CD14-positive monocyte (primary cell): ENCODE results near the gene VAT1L. TPM values are rescaled to one million over a fixed set of nuclear protein-coding genes. Genes with fewer than 3 reads are reported as not detected.

Source experiments
- DNase-seq, 3 donors: peaks; one replicate each; pipeline ENCODE4 v3.0.0-alpha.2; 2011 to 2022
- H2AFZ ChIP-seq: 2 replicates; pipeline ENCODE4 v1.6.0; 2012; ENCODE audit warnings: mild to moderate bottlenecking, low read depth, low read length, inconsistent platforms; ENCODE audit not compliant: insufficient read depth, poor library complexity, severe bottlenecking
- H3K27ac ChIP-seq, 2 donors: 1 replicate in 1 of 2; 2 replicates in 1 of 2; pipeline ENCODE4 v1.5.1; 2012 to 2013; ENCODE audit warnings: low read length in 2 of 2, control low read depth in 1 of 2, inconsistent platforms in 1 of 2, low read depth in 1 of 2, mild to moderate bottlenecking in 1 of 2
- H3K27me3 ChIP-seq, 2 donors: one replicate each; pipeline versions ENCODE4 v1.6.0 to v1.6.1; 2011 to 2013; ENCODE audit warnings: low read length in 2 of 2; ENCODE audit not compliant: control insufficient read depth in 2 of 2, insufficient read depth in 2 of 2
- H3K36me3 ChIP-seq, 2 donors: replicated peaks in 1 of 2; 1 replicate in 1 of 2; 2 replicates in 1 of 2; pipeline versions ENCODE4 v1.5.1 to v1.6.1; 2012 to 2013; ENCODE audit warnings: low read length in 2 of 2, control low read depth in 1 of 2, inconsistent platforms in 1 of 2, mild to moderate bottlenecking in 1 of 2; ENCODE audit not compliant: insufficient read depth in 2 of 2, control insufficient read depth in 1 of 2
- H3K4me1 ChIP-seq, 2 donors: 1 replicate in 1 of 2; 2 replicates in 1 of 2; pipeline versions ENCODE4 v1.5.1 to v1.6.1; 2012 to 2013; ENCODE audit warnings: low read length in 2 of 2, control low read depth in 1 of 2, inconsistent platforms in 1 of 2, mild to moderate bottlenecking in 1 of 2, moderate library complexity in 1 of 2; ENCODE audit not compliant: insufficient read depth in 2 of 2, control insufficient read depth in 1 of 2
- H3K4me2 ChIP-seq: replicated peaks from 2 replicates; pipeline ENCODE3; 2012; ENCODE audit warnings: low read length, moderate library complexity, mild to moderate bottlenecking; ENCODE audit not compliant: poor library complexity, severe bottlenecking; ENCODE audit errors: extremely low read depth
- H3K4me3 ChIP-seq, 3 experiments: fragments of 200-600 bp in 1 of 3; sonication (generic) in 1 of 3; replicated peaks in 1 of 3; 1 replicate in 2 of 3; 2 replicates in 1 of 3; pipeline ENCODE4 v1.5.1; 2011 to 2013; ENCODE audit warnings: low read length in 3 of 3, mild to moderate bottlenecking in 3 of 3, control low read depth in 2 of 3, low read depth in 2 of 3, inconsistent platforms in 1 of 3, moderate library complexity in 1 of 3
- H3K79me2 ChIP-seq: 2 replicates; pipeline ENCODE4 v1.6.0; 2012; ENCODE audit warnings: mild to moderate bottlenecking, control low read depth, inconsistent platforms, low read length, moderate library complexity; ENCODE audit not compliant: insufficient read depth
- H3K9ac ChIP-seq: 2 replicates; pipeline ENCODE4 v1.6.0; 2017; ENCODE audit warnings: low read length, mild to moderate bottlenecking; ENCODE audit not compliant: insufficient read depth, poor library complexity, severe bottlenecking
- H3K9me3 ChIP-seq, 2 donors: replicated peaks in 1 of 2; 1 replicate in 1 of 2; 2 replicates in 1 of 2; pipeline versions ENCODE4 v1.5.1 to v1.6.1; 2012 to 2013; ENCODE audit warnings: low read length in 2 of 2, control low read depth in 1 of 2; ENCODE audit not compliant: control insufficient read depth in 1 of 2, insufficient read depth in 1 of 2
- H4K20me1 ChIP-seq: 2 replicates; pipeline ENCODE4 v1.6.0; 2012; ENCODE audit warnings: mild to moderate bottlenecking, low read length, control low read depth, moderate library complexity; ENCODE audit not compliant: insufficient read depth
- H3K27ac Mint-ChIP-seq, 7 donors: one replicate each; pipeline ENCODE4 v1.8.0; 2020; ENCODE audit warnings: mild to moderate bottlenecking in 7 of 7, mixed read lengths in 7 of 7, moderate library complexity in 6 of 7, inconsistent platforms in 2 of 7
- H3K27me3 Mint-ChIP-seq, 3 donors: one replicate each; pipeline ENCODE4 v1.8.0; 2021 to 2022; ENCODE audit warnings: low read depth in 3 of 3, mild to moderate bottlenecking in 3 of 3, mixed read lengths in 3 of 3, moderate library complexity in 3 of 3, inconsistent platforms in 1 of 3
- H3K36me3 Mint-ChIP-seq, 2 donors: one replicate each; pipeline ENCODE4 v1.8.0; 2020; ENCODE audit warnings: mixed read lengths in 2 of 2, inconsistent platforms in 1 of 2, mild to moderate bottlenecking in 1 of 2
- H3K4me1 Mint-ChIP-seq: one replicate; pipeline ENCODE4 v1.8.0; 2020; ENCODE audit warnings: mild to moderate bottlenecking, mixed read lengths
- H3K4me3 Mint-ChIP-seq, 2 donors: one replicate each; pipeline ENCODE4 v1.8.0; 2020; ENCODE audit warnings: mild to moderate bottlenecking in 2 of 2, mixed read lengths in 2 of 2, moderate library complexity in 1 of 2
- H3K9me3 Mint-ChIP-seq, 7 donors: one replicate each; pipeline ENCODE4 v1.8.0; 2020 to 2022; ENCODE audit warnings: mixed read lengths in 7 of 7, mild to moderate bottlenecking in 6 of 7, moderate library complexity in 6 of 7, inconsistent platforms in 2 of 7
- WGBS: methylation state at CpG from one replicate; pipeline ENCODE4 v1.1.5; 2013; ENCODE audit warnings: missing lambda C conversion rate; ENCODE audit not compliant: insufficient coverage; 5-methylcytosine and 5-hydroxymethylcytosine counted together
- intact Hi-C, 2 donors: fragments of 100-400 bp; cut with micrococcal nuclease; formaldehyde crosslinking; loops; one replicate each; pipeline versions ENCODE4 v1.15.0 to v1.15.1; 2023
- polyA plus RNA-seq, 3 donors: library from polyadenylated mRNA; depleted of rRNA in 1 of 3; unstranded in 2 of 3; stranded (reverse) in 1 of 3; fragments of 300-500 nt in 2 of 3; fragments of >200 nt in 1 of 3; fragmentation: Illumina TruSeq in 2 of 3; gene quantifications; 1 replicate in 2 of 3; 2 replicates in 1 of 3; pipeline ENCODE4 v1.2.3, GENCODE V29; 2012 to 2021
- TF ChIP-seq, protein P1 (sequence below): fragments of 200-600 bp; IDR thresholded peaks from one replicate; pipeline ENCODE4 v1.8.0; 2022; ENCODE audit warnings: antibody characterized with exemption, mild to moderate bottlenecking

Gene VAT1L
- polyA plus RNA-seq, 3 donors = not detected

DNA sequence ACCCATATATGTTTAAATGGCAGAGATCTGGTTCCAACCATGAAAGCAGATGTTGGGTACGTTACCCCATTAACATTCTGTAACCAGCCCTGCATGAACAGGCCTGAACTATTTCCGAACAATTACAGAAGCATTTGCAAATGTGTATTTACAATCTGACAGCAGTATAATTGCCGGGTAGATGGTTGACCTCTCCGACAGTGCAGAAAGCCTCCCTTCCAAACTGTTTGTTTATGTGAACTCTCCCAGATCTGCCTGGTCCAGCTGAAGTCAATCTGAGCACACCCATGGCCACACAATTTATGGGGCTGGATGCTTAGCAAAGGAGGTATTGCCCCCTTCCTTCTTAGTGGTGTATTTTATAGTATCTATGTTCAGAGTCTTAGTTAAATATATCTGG is 44.2 kb upstream of the VAT1L start:
- intact Hi-C loops = no loop called here
- H3K4me3 Mint-ChIP-seq = no peak overlapping the region
- peaks cover 5% of the 10 kb centered on the region for H3K4me1 Mint-ChIP-seq
- Histone ChIP-seq H3K27me3 (peaks cover 0 to 4% of the 10 kb centered on the region in 2 donors), H3K4me3 (no peak overlapping the region), H3K27ac (no peak overlapping the region), H3K36me3 (no peaks in the 10 kb centered on the region), H3K79me2 (no peaks in the 10 kb centered on the region), H2AFZ (no peak overlapping the region), H3K9ac (no peak overlapping the region), H3K9me3 (no peaks in the 10 kb centered on the region), H3K4me1 (no peaks in the 10 kb centered on the region), H4K20me1 (no peaks in the 10 kb centered on the region), H3K4me2 (no peak overlapping the region)
- peaks cover 0 to 5% (median 4%) of the 10 kb centered on the region in 3 donors for H3K27me3 Mint-ChIP-seq
- peaks cover 0 to 7% of the 10 kb centered on the region in 2 donors for H3K36me3 Mint-ChIP-seq
- H3K9me3 Mint-ChIP-seq = peaks cover 0 to 3% (median 0%) of the 10 kb centered on the region in 7 donors
- no peak for DNase-seq
- WGBS = 85% methylated on average over 2 of the region's 4 CpGs
- TF ChIP-seq, protein P1, sequence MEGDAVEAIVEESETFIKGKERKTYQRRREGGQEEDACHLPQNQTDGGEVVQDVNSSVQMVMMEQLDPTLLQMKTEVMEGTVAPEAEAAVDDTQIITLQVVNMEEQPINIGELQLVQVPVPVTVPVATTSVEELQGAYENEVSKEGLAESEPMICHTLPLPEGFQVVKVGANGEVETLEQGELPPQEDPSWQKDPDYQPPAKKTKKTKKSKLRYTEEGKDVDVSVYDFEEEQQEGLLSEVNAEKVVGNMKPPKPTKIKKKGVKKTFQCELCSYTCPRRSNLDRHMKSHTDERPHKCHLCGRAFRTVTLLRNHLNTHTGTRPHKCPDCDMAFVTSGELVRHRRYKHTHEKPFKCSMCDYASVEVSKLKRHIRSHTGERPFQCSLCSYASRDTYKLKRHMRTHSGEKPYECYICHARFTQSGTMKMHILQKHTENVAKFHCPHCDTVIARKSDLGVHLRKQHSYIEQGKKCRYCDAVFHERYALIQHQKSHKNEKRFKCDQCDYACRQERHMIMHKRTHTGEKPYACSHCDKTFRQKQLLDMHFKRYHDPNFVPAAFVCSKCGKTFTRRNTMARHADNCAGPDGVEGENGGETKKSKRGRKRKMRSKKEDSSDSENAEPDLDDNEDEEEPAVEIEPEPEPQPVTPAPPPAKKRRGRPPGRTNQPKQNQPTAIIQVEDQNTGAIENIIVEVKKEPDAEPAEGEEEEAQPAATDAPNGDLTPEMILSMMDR = no peak
- H3K27ac Mint-ChIP-seq = no peak overlapping the region

DNA sequence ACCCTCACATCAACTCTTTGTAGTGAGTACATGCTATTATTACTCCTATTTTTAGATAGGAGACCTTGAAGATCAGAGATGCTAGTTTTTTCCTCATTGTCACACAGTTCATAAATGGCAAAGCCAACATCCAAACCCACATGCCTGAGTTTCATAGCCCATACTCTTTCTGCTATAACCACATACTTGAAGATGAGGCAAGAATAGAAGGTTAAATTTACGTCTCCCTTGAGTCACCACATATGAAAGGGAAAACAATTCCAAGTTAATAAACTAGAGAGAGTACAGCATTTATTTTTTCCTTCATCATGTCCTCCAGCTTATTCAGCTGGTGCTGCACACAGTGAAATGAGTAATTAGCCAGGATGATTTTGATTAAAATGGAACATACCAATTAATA is 42.4 kb upstream of the VAT1L start:
- H3K4me3 ChIP-seq = no peak overlapping the region
- H3K79me2 ChIP-seq = no peaks in the 10 kb centered on the region
- no peak overlapping the region for H3K9ac ChIP-seq
- H3K36me3 ChIP-seq = no peaks in the 10 kb centered on the region
- peaks cover 0 to 5% (median 0%) of the 10 kb centered on the region in 7 donors for H3K9me3 Mint-ChIP-seq
- H3K36me3 Mint-ChIP-seq = peaks cover 0 to 7% of the 10 kb centered on the region in 2 donors
- H3K27me3 Mint-ChIP-seq = peaks cover 0 to 7% (median 0%) of the 10 kb centered on the region in 3 donors
- no peak overlapping the region for H3K27ac ChIP-seq
- H3K4me3 Mint-ChIP-seq = no peak overlapping the region
- TF ChIP-seq, protein P1 = no peak
- no peak overlapping the region for H2AFZ ChIP-seq
- H3K4me2 ChIP-seq = no peak overlapping the region
- H3K9me3 ChIP-seq = no peaks in the 10 kb centered on the region
- intact Hi-C loops = no loop called here
- no peak overlapping the region for H3K27ac Mint-ChIP-seq
- no CpG with 5 or more reads among the region's 1 CpG for WGBS
- peaks cover 0 to 4% of the 10 kb centered on the region in 2 donors for H3K27me3 ChIP-seq
- no peaks in the 10 kb centered on the region for H3K4me1 ChIP-seq
- H3K4me1 Mint-ChIP-seq = no peaks in the 10 kb centered on the region
- no peaks in the 10 kb centered on the region for H4K20me1 ChIP-seq
- DNase-seq = no peak
